OCI-LY7 (cell line): ENCODE results near the gene GABPB1.

ENCODE experiments used
- CTCF ChIP-seq: fragments of 200-600 bp; sonication (generic); conservative IDR thresholded peaks from 2 replicates; pipeline ENCODE4 v1.5.1; 2014; ENCODE audit warnings: mild to moderate bottlenecking, antibody characterized with exemption, low read length, moderate library complexity, mixed read lengths
- EZH2phosphoT487 ChIP-seq: fragments of 200-600 bp; sonication (generic); IDR thresholded peaks from 2 replicates; pipeline ENCODE4 v1.6.1; 2018; ENCODE audit warnings: low read depth, borderline replicate concordance, mild to moderate bottlenecking, mixed run types, antibody characterized with exemption, low read length, moderate library complexity, mixed read lengths

GRCh38 chr15:50335251-50335650, 19.7 kb downstream of the GABPB1 start:
- TF ChIP-seq CTCF (no peak), EZH2phosphoT487 (no peak)
